Peyer's patch (tissue), 4 donors: Measurements from ENCODE around the gene UGT2A1.

Experiments
- POLR2A ChIP-seq, 2 donors: fragments of 450-650 bp; IDR thresholded peaks; one replicate each; pipeline ENCODE4 v1.5.1; 2017; ENCODE audit warnings: antibody characterized with exemption in 2 of 2, mild to moderate bottlenecking in 2 of 2, moderate library complexity in 2 of 2
- TF ChIP-seq, protein P1 (sequence below), 6 experiments: fragments of 450-650 bp in 4 of 6; fragments of 200-600 bp in 2 of 6; sonication (generic) in 1 of 6; IDR thresholded peaks; one replicate each; pipeline ENCODE4 v1.5.1; 2017 to 2019; ENCODE audit warnings: antibody characterized with exemption in 6 of 6, mild to moderate bottlenecking in 3 of 6, moderate library complexity in 1 of 6

- TF ChIP-seq, protein P1, sequence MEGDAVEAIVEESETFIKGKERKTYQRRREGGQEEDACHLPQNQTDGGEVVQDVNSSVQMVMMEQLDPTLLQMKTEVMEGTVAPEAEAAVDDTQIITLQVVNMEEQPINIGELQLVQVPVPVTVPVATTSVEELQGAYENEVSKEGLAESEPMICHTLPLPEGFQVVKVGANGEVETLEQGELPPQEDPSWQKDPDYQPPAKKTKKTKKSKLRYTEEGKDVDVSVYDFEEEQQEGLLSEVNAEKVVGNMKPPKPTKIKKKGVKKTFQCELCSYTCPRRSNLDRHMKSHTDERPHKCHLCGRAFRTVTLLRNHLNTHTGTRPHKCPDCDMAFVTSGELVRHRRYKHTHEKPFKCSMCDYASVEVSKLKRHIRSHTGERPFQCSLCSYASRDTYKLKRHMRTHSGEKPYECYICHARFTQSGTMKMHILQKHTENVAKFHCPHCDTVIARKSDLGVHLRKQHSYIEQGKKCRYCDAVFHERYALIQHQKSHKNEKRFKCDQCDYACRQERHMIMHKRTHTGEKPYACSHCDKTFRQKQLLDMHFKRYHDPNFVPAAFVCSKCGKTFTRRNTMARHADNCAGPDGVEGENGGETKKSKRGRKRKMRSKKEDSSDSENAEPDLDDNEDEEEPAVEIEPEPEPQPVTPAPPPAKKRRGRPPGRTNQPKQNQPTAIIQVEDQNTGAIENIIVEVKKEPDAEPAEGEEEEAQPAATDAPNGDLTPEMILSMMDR (IDR thresholded peaks at IDR 0.05) = no peak
- no peak for TF ChIP-seq POLR2A (IDR thresholded peaks at IDR 0.05)
Measured at GRCh38 chr4:69576251-69576877, 76.7 kb downstream of the UGT2A1 start.
